Tibial nerve (tissue), 3 donors: ENCODE data around the gene ATXN1L.

Source experiments
- CTCF ChIP-seq, 5 experiments: fragments of 200-600 bp in 3 of 5; fragments of 450-650 bp in 2 of 5; sonication (generic) in 3 of 5; IDR thresholded peaks; one replicate each; pipeline ENCODE4 v1.5.1; 2016 to 2019; ENCODE audit warnings: antibody characterized with exemption in 5 of 5, mild to moderate bottlenecking in 3 of 5, moderate library complexity in 2 of 5
- POLR2A ChIP-seq, 2 donors: fragments of 450-650 bp; IDR thresholded peaks; one replicate each; pipeline ENCODE4 v1.6.1; 2017; ENCODE audit warnings: antibody characterized with exemption in 2 of 2, mild to moderate bottlenecking in 2 of 2, moderate library complexity in 2 of 2

DNA sequence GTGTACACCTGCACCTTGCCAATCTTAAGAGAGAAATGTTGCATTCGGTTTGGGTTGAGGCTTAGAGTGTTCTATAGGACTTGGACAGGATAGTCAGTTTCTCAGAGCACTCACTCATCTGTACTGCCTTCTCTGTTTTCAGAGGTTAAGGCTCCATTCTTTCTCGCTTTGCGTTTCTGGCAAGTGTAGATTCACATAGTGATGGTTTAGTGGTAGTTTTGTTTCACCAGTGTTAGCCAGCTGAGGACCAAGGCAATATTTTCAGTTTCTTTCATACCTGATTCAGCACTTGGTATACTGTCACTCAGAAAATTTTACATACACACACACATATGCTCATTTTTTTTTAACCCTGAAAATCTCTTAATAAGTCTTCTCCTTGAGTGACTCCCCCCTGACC, 1.3 kb downstream of the ATXN1L start:
- TF ChIP-seq POLR2A (IDR thresholded peaks at IDR 0.05) (no peak), CTCF (IDR thresholded peaks at IDR 0.05) (no peak)
